AG09309 (cell line): ENCODE data around the gene SNAP23.

Source experiments
- DNase-seq: peaks from one replicate; pipeline ENCODE4 v3.0.0-alpha.2; 2010; ENCODE audit warnings: low read depth
- H3K4me3 ChIP-seq: 2 replicates; pipeline ENCODE4 v1.5.1; 2011; ENCODE audit warnings: mild to moderate bottlenecking, low read depth, low read length, moderate library complexity; ENCODE audit not compliant: control insufficient read depth
- TF ChIP-seq, protein P1 (sequence below): IDR thresholded peaks from 2 replicates; pipeline ENCODE4 v1.5.1; 2011; ENCODE audit warnings: mild to moderate bottlenecking, low read depth, low read length, inconsistent platforms; ENCODE audit not compliant: insufficient read depth, control insufficient read depth; ENCODE audit errors: missing control alignments

Gene SNAP23

DNA sequence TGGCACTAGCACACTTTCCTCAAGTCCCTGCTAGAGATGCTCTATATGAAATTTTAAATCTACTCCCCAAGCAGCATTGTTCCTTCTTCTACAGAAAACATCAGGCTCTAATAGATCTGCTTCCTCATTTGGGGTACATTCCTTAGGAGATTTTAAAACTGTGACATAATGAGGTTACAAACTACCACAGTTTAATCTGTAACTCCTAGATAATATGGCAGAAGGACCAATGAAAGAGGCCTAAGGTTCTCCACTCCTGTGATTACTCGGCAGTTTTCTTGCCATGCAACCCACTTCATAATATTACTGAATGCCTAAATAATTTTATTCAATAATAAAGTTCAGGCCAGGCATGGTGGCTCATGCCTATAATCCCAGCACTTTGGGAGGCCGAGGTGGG is 20.6 kb upstream of the SNAP23 start:
- no peak overlapping the region for H3K4me3 ChIP-seq
- no peak for DNase-seq
- TF ChIP-seq, protein P1, sequence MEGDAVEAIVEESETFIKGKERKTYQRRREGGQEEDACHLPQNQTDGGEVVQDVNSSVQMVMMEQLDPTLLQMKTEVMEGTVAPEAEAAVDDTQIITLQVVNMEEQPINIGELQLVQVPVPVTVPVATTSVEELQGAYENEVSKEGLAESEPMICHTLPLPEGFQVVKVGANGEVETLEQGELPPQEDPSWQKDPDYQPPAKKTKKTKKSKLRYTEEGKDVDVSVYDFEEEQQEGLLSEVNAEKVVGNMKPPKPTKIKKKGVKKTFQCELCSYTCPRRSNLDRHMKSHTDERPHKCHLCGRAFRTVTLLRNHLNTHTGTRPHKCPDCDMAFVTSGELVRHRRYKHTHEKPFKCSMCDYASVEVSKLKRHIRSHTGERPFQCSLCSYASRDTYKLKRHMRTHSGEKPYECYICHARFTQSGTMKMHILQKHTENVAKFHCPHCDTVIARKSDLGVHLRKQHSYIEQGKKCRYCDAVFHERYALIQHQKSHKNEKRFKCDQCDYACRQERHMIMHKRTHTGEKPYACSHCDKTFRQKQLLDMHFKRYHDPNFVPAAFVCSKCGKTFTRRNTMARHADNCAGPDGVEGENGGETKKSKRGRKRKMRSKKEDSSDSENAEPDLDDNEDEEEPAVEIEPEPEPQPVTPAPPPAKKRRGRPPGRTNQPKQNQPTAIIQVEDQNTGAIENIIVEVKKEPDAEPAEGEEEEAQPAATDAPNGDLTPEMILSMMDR, result no peak

DNA sequence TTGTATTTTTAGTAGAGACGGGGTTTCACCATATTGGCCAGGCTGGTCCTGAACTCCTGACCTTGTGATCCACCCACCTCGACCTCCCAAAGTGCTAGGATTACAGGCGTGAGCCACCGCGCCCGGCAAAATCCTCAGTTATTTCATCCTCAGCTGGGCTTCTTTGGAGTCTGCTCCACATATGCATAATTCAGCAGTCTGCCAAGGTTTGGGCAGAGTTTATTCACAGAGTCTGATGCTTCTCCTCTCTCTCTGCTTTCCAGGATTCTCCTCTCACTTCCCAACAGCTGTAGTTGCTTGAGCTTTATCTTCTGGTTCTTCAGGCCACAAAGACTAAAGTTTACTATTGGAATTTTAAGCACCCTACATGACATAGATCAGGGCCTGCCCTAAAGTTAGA is 12.7 kb upstream of the SNAP23 start:
- TF ChIP-seq, protein P1, result no peak
- H3K4me3 ChIP-seq, result no peak overlapping the region
- no peak for DNase-seq

DNA sequence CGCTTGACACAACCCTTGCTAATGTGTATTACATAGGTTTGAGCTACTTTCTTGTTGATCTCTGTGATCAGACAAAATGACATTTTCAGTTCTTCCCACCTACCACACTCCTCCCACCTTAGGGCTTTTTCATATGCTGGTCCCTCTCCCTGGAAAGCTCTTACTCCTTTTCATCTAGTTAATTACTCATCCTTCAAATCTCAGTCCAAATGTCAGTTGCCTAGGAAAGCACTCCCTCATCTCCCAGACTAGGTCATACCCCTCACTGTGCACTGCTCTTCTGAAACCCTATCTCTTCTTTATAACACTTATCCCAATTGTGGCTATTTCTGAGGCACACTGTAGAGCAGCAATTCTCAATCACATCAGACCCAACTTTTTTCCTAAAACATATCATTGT is 11.8 kb upstream of the SNAP23 start:
- DNase-seq, result no peak
- TF ChIP-seq, protein P1, result no peak
- H3K4me3 ChIP-seq, result no peak overlapping the region

DNA sequence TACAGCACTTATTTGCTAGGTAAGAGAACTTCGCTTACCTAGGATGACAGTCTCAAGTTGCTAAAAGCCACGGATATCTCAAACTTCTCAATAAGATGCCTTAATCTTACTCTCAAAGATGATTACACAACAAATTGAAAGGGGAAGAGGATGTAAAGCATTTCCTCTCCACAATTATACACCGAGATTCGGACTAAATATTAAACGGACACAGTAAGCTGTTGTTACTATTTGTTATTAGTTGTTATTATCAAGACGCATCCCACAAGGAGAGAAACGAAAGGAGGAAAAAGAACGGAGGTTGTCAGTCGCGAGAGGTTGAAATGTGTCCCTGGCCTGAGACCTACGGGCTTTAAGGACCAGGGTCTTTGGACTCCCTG is 5.2 kb upstream of the SNAP23 start:
- TF ChIP-seq, protein P1, result no peak
- peak overlapping the region; percentile 96 for H3K4me3 ChIP-seq
- no peak for DNase-seq

DNA sequence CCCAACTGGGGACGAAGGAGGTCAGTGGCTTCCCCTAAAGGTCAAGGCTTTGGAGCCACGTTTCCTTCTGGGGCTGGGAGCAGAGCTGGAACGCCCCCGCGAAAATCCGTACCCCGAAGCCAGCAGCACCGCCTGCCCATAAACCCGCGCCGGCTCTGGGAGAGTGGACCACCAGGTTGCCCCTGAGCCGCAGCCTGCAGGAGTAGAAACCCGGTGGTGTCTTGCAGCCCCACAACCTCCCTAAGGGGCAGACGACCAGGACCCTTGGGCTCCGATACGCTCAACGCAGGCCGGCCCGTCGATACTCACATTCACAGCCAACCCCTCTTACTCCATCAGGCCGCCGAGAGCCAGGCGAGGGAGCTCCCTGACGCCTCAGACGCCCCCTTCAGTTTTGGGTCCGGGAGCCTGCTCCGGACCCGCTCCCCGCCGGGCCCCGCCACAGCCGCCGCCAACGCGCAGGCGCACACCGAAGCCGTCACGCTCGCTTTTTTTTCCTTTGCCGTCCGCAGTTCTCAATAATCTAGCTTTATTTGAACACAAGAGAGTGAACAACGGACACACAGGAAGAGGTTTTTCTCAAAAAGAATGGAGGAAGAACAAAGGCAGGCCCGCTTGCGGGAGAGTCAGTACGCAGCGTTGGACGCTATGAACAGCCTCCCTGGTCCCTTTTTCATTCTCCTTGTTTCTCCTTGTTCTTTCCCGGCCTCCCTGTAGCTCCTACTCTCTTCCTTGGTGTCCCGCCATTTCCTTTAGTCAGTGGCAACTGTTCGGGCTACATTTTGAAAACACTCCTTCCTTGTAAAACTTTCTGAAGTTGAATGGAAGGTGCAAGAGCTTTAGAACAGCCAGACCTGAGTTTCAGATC is 4.5 kb upstream of the SNAP23 start, which contains the start of gene ZNF106:
Gene ZNF106 (minus strand): TSS at position 471 of the 868 bp plus-strand sequence. CDS start 18,852 bp downstream, outside the sequence.
- TF ChIP-seq, protein P1, result no peak
- peak within 1 kb of the TSS; percentile 96 for H3K4me3 ChIP-seq
- peak; percentile 69 for DNase-seq

DNA sequence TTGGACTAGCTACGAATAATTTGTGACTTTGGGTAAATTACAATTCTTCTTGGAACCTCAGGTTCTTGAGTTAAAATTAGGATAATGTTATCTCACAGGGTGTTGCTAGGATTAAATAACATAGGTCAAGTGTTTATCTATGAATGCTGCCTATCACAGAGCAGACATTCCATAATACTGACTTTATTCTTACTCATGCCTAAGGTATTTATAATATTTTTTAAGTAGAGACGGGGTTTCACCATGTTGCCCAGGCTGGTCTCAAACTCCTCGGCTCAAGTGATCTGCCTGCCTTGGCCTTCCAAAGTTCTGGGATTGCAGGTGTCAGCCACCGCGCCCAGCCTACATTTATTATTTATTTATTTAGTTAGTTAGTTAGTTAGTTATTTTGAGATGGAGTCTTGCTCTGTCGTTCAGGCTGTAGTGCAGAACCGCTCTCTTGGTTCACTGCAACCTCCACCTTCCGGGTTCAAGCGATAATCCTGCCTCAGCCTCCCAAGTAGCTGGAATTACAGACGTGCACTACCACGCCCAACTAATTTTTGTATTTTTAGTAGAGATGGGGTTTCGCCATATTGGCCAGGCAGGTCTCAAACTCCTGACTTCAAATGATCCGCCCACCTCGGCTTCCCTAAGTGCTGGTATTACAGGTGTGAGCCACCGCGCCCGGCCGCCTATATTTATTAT is 3.8 kb upstream of the SNAP23 start:
- DNase-seq, result no peak
- TF ChIP-seq, protein P1, result no peak
- H3K4me3 ChIP-seq, result peak overlapping the region; percentile 96; the same call in 1 of the 2 replicates
